H1 (cell line): ENCODE results near the gene UBIAD1. TPM values are rescaled to one million over a fixed set of nuclear protein-coding genes. Genes with fewer than 3 reads are reported as not detected.

Experiments used
- CTCF ChIA-PET: fragments of 300-600 bp; sonication (Branson Sonifier 250); formaldehyde crosslinking; loops from one replicate; lab custom pipeline; 2021; ENCODE audit not compliant: partially characterized antibody; lab: Charles Lee
- POLR2A ChIA-PET: fragments of 300-600 bp; sonication (Branson Sonifier 250); formaldehyde crosslinking; loops from one replicate; lab custom pipeline; 2021; ENCODE audit warnings: inconsistent platforms; ENCODE audit not compliant: partially characterized antibody; lab: Charles Lee
- DNase-seq, 2 experiments: peaks; one replicate each; pipeline versions ENCODE4 v3.0.0 to v3.0.0-alpha.2; 2010 to 2022; ENCODE audit warnings: low spot score in 2 of 2, low read depth in 1 of 2, mixed read lengths in 1 of 2
- FAIRE-seq: peaks from 2 replicates; lab custom pipeline; 2011; peaks lifted over from hg19 to GRCh38; lab: Jason Lieb, UNC
- H2AFZ ChIP-seq: 2 replicates; pipeline ENCODE4 v1.8.1; 2012; ENCODE audit warnings: low read length, inconsistent platforms
- H2AK5ac ChIP-seq: 2 replicates; pipeline ENCODE4 v1.6.1; 2013; ENCODE audit warnings: low read depth, low read length
- H2BK120ac ChIP-seq: replicated peaks from 2 replicates; pipeline ENCODE3; 2013; ENCODE audit warnings: low read depth, low read length, inconsistent platforms
- H2BK12ac ChIP-seq: 2 replicates; pipeline ENCODE4 v1.6.1; 2013; ENCODE audit warnings: low read depth, low read length
- H2BK15ac ChIP-seq: 2 replicates; pipeline ENCODE4 v1.6.1; 2013; ENCODE audit warnings: low read length
- H2BK20ac ChIP-seq: 2 replicates; pipeline ENCODE4 v1.6.1; 2013; ENCODE audit warnings: low read length
- H2BK5ac ChIP-seq: 2 replicates; pipeline ENCODE4 v1.6.1; 2013; ENCODE audit warnings: low read depth, low read length
- H3K14ac ChIP-seq: 2 replicates; pipeline ENCODE4 v1.6.1; 2013; ENCODE audit warnings: inconsistent platforms; ENCODE audit not compliant: insufficient read length
- H3K18ac ChIP-seq: 2 replicates; pipeline ENCODE4 v1.6.1; 2013; ENCODE audit warnings: low read length; ENCODE audit errors: extremely low read depth
- H3K23ac ChIP-seq: 2 replicates; pipeline ENCODE4 v1.6.1; 2013; ENCODE audit warnings: inconsistent platforms; ENCODE audit not compliant: insufficient read length
- H3K23me2 ChIP-seq: 2 replicates; pipeline ENCODE4 v1.6.1; 2013; ENCODE audit warnings: low read depth, low read length
- H3K27ac ChIP-seq: 2 replicates; pipeline ENCODE4 v1.6.1; 2011; ENCODE audit warnings: low read depth, low read length, inconsistent platforms
- H3K27me3 ChIP-seq, 4 experiments: replicated peaks in 1 of 4; 1 replicate in 1 of 4; 2 replicates in 3 of 4; pipeline versions ENCODE4 v1.6.1 to v1.8.1; 2011 to 2013; ENCODE audit warnings: low read length in 3 of 4, mild to moderate bottlenecking in 3 of 4, inconsistent platforms in 2 of 4, mixed read lengths in 2 of 4, moderate library complexity in 1 of 4; ENCODE audit not compliant: control insufficient read depth in 3 of 4, insufficient read depth in 3 of 4; ENCODE audit errors: extremely low read depth in 1 of 4
- H3K36me3 ChIP-seq, 4 experiments: 2 replicates each; pipeline versions ENCODE4 v1.6.1 to v1.8.1; 2011 to 2013; ENCODE audit warnings: mild to moderate bottlenecking in 4 of 4, low read length in 3 of 4, moderate library complexity in 2 of 4, control low read depth in 1 of 4, inconsistent platforms in 1 of 4; ENCODE audit not compliant: insufficient read depth in 4 of 4, control insufficient read depth in 2 of 4
- H3K4ac ChIP-seq: replicated peaks from 2 replicates; pipeline ENCODE3; 2013; ENCODE audit warnings: low read length, low read depth, mixed read lengths, inconsistent platforms; ENCODE audit not compliant: insufficient read length
- H3K4me1 ChIP-seq, 4 experiments: replicated peaks in 1 of 4; 1 replicate in 1 of 4; 2 replicates in 3 of 4; pipeline versions ENCODE4 v1.6.1 to v1.8.1; 2011 to 2013; ENCODE audit warnings: low read length in 3 of 4, inconsistent platforms in 2 of 4, mixed read lengths in 1 of 4; ENCODE audit not compliant: insufficient read depth in 4 of 4, control insufficient read depth in 3 of 4
- H3K4me2 ChIP-seq, 2 experiments: 2 replicates each; pipeline versions ENCODE4 v1.6.1 to v1.8.1; 2011 to 2013; ENCODE audit warnings: low read depth in 2 of 2, low read length in 2 of 2, control low read depth in 1 of 2, inconsistent platforms in 1 of 2, mild to moderate bottlenecking in 1 of 2; ENCODE audit not compliant: insufficient read depth in 1 of 2
- H3K4me3 ChIP-seq, 4 experiments: fragments of 200-600, 300-600 bp in 1 of 4; sonication (generic), shearing (Covaris generic), sonication (Bioruptor Twin) in 1 of 4; 2 replicates each; pipeline versions ENCODE4 v1.5.1 to v1.8.1; 2011 to 2016; ENCODE audit warnings: low read length in 4 of 4, low read depth in 3 of 4, control low read depth in 2 of 4, inconsistent platforms in 2 of 4, mild to moderate bottlenecking in 2 of 4, mixed read lengths in 1 of 4, moderate library complexity in 1 of 4; ENCODE audit not compliant: insufficient read depth in 2 of 4; ENCODE audit errors: extremely low read depth in 1 of 4
- H3K56ac ChIP-seq: replicated peaks from 2 replicates; pipeline ENCODE3; 2013; ENCODE audit warnings: low read depth, mild to moderate bottlenecking, mixed read lengths, low read length, inconsistent platforms; ENCODE audit not compliant: insufficient read length
- H3K79me1 ChIP-seq: 2 replicates; pipeline ENCODE4 v1.6.1; 2013; ENCODE audit warnings: low read depth, low read length, control low read depth
- H3K79me2 ChIP-seq, 2 experiments: 2 replicates each; pipeline versions ENCODE4 v1.6.1 to v1.8.1; 2012 to 2013; ENCODE audit warnings: low read length in 2 of 2, mild to moderate bottlenecking in 2 of 2, inconsistent platforms in 1 of 2; ENCODE audit not compliant: insufficient read depth in 2 of 2, control insufficient read depth in 1 of 2
- H3K9ac ChIP-seq, 4 experiments: replicated peaks in 1 of 4; 1 replicate in 1 of 4; 2 replicates in 3 of 4; pipeline versions ENCODE4 v1.6.1 to v1.8.1; 2011 to 2013; ENCODE audit warnings: low read depth in 3 of 4, low read length in 3 of 4, control low read depth in 2 of 4, mild to moderate bottlenecking in 2 of 4, moderate library complexity in 2 of 4, inconsistent platforms in 1 of 4; ENCODE audit errors: extremely low read depth in 1 of 4
- H3K9me3 ChIP-seq, 2 experiments: 2 replicates each; pipeline versions ENCODE4 v1.6.1 to v1.8.1; 2012 to 2013; ENCODE audit warnings: mild to moderate bottlenecking in 2 of 2, moderate library complexity in 2 of 2, control low read depth in 1 of 2, inconsistent platforms in 1 of 2, low read depth in 1 of 2, low read length in 1 of 2, mixed read lengths in 1 of 2; ENCODE audit not compliant: insufficient read depth in 2 of 2
- H4K20me1 ChIP-seq, 2 experiments: replicated peaks in 1 of 2; 2 replicates each; pipeline versions ENCODE3 to v1.8.1; 2011 to 2013; ENCODE audit warnings: inconsistent platforms in 2 of 2, low read length in 2 of 2, mild to moderate bottlenecking in 1 of 2; ENCODE audit not compliant: insufficient read depth in 2 of 2, control insufficient read depth in 1 of 2
- H4K5ac ChIP-seq: 2 replicates; pipeline ENCODE4 v1.6.1; 2013; ENCODE audit warnings: low read length, low read depth, mixed read lengths, inconsistent platforms; ENCODE audit not compliant: insufficient read length
- H4K8ac ChIP-seq: 2 replicates; pipeline ENCODE4 v1.8.0; 2013; ENCODE audit warnings: mild to moderate bottlenecking, moderate library complexity, low read length, inconsistent platforms; ENCODE audit not compliant: insufficient read depth; ENCODE audit errors: extremely low read depth
- H4K91ac ChIP-seq: replicated peaks from 2 replicates; pipeline ENCODE3; 2013; ENCODE audit warnings: low read length, mixed read lengths, inconsistent platforms; ENCODE audit not compliant: insufficient read length
- CBX5 ChIP-seq: fragments of 300-800, 300-1000 bp; sonication (generic); IDR thresholded peaks from 2 replicates; pipeline ENCODE4 v1.7.1; 2016; ENCODE audit warnings: antibody characterized with exemption, low read length, low read depth
- CTBP2 ChIP-seq: IDR thresholded peaks from 2 replicates; pipeline ENCODE4 v1.7.0; 2011; ENCODE audit warnings: borderline replicate concordance, mild to moderate bottlenecking, moderate library complexity, mixed read lengths, low read length; ENCODE audit not compliant: insufficient read depth, insufficient read length
- EGR1 ChIP-seq: IDR thresholded peaks from 2 replicates; pipeline ENCODE4 v1.6.1; 2011; ENCODE audit warnings: low read depth, low read length, borderline replicate concordance
- HDAC6 ChIP-seq: IDR thresholded peaks from one replicate; pipeline ENCODE4 v1.7.1; 2012; ENCODE audit warnings: low read depth, mild to moderate bottlenecking, inconsistent platforms, low read length, moderate library complexity
- MAFK ChIP-seq: IDR thresholded peaks from 2 replicates; pipeline ENCODE4 v1.6.1; 2012; ENCODE audit warnings: low read depth, mild to moderate bottlenecking, improper control_type of control experiment, low read length
- PHF8 ChIP-seq: fragments of 200-600 bp; sonication (generic); conservative IDR thresholded peaks from 2 replicates; pipeline ENCODE4 v1.7.1; 2012; ENCODE audit warnings: low read depth, mild to moderate bottlenecking, inconsistent platforms, low read length, moderate library complexity
- RFX5 ChIP-seq: IDR thresholded peaks from 2 replicates; pipeline ENCODE4 v1.6.1; 2011; ENCODE audit warnings: low read depth, low read length, improper control_type of control experiment, borderline replicate concordance
- RNF2 ChIP-seq: fragments of 200-900, 300-1000 bp; sonication (generic); IDR thresholded peaks from 2 replicates; pipeline ENCODE4 v1.7.1; 2016; ENCODE audit warnings: borderline replicate concordance, low read depth, mild to moderate bottlenecking, antibody characterized with exemption, low read length; ENCODE audit not compliant: poor library complexity, severe bottlenecking; ENCODE audit errors: missing control alignments
- RXRA ChIP-seq: IDR thresholded peaks from 2 replicates; pipeline ENCODE4 v1.6.1; 2011; ENCODE audit warnings: low read depth, mild to moderate bottlenecking, low read length, moderate library complexity; ENCODE audit not compliant: insufficient read depth
- SIRT6 ChIP-seq: IDR thresholded peaks from one replicate; pipeline ENCODE4 v1.7.1; 2012; ENCODE audit warnings: low read length, inconsistent platforms
- TAF7 ChIP-seq: optimal IDR thresholded peaks from 2 replicates; pipeline ENCODE3; 2011; ENCODE audit warnings: low read depth, mild to moderate bottlenecking, inconsistent platforms, low read length, moderate library complexity, borderline replicate concordance
- TCF12 ChIP-seq: IDR thresholded peaks from 2 replicates; pipeline ENCODE4 v1.6.1; 2011; ENCODE audit warnings: low read depth, mild to moderate bottlenecking, low read length
- TEAD4 ChIP-seq: IDR thresholded peaks from 2 replicates; pipeline ENCODE4 v1.6.1; 2012; ENCODE audit warnings: low read depth, low read length, inconsistent platforms, mixed read lengths
- WGBS, 2 experiments: shearing (Covaris generic) in 1 of 2; methylation state at CpG; one replicate each; pipeline versions ENCODE4 v1.1.6 to v1.1.7; 2013 to 2015; ENCODE audit warnings: low lambda C conversion rate in 2 of 2, mixed read lengths in 2 of 2, inconsistent platforms in 1 of 2, low coverage in 1 of 2, missing lambda C conversion rate in 1 of 2; ENCODE audit not compliant: insufficient replicate concordance in 2 of 2, insufficient coverage in 1 of 2, insufficient read length in 1 of 2; ENCODE audit errors: extremely low coverage in 1 of 2, missing lambda C conversion rate in 1 of 2; 5-methylcytosine and 5-hydroxymethylcytosine counted together
- polyA plus RNA-seq, 7 experiments: library from polyadenylated mRNA; depleted of rRNA in 3 of 7; stranded (reverse) in 5 of 7; unstranded in 2 of 7; fragments of >200 nt in 5 of 7; fragments of 200-250 nt in 2 of 7; gene quantifications; 1 replicate in 5 of 7; 2 replicates in 1 of 7; 4 replicates in 1 of 7; pipeline versions ENCODE4 v1.2.1 to v1.2.3, GENCODE V29; 2011 to 2013; ENCODE audit warnings: missing spikeins in 2 of 7, mixed read lengths in 2 of 7
- total RNA-seq: library from RNA; stranded (reverse); fragmentation: NEBNext Ultra II Directional; extraction: Animal tissue kit (Norgen Biotek cat#: 25700); gene quantifications from 2 replicates; pipeline ENCODE4 v1.2.1, GENCODE V29; 2021

Gene UBIAD1
- total and polyA plus RNA-seq, 2 of the 8 experiments (the other 6 are each of a cell fraction or from before 2014, with no cell fraction given), result 23.4 to 26.6 TPM

DNA sequence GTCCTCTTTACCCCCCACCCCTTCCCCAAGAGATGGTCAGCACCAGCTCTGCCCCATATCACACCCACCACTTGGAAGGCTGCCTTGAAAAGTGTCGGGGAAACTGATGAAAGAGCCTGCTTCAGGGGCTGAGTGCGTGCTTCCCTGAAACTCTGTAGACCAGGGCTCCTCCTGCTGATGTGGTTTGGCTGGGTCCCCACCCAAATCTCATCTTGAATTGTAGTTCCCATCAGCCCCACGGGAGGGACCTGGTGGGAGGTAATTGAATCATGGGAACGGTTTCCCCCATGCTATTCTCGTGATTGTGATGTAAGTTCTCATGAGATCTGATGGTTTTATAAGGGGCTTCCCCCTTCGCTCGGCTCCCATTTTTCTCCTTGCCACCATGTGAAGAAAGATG lies 36.4 kb downstream of the UBIAD1 start:
- Histone ChIP-seq H3K56ac (no peak overlapping the region), H3K4me2 (no peak overlapping the region), H3K9me3 (peaks cover 0 to 5% of the 10 kb centered on the region in 2 experiments; a peak in 1 of 4 replicates), H4K20me1 (no peaks in the 10 kb centered on the region), H2BK20ac (no peak overlapping the region), H3K27ac (no peak overlapping the region), H2BK120ac (no peak overlapping the region), H3K27me3 (no peaks in the 10 kb centered on the region), H3K79me2 (no peaks in the 10 kb centered on the region), H4K91ac (no peak overlapping the region), H3K18ac (no peak overlapping the region), H3K4me3 (no peak overlapping the region), H3K79me1 (no peaks in the 10 kb centered on the region), H3K14ac (no peak overlapping the region), H3K23me2 (no peaks in the 10 kb centered on the region), H2BK15ac (no peak overlapping the region), H3K36me3 (no peaks in the 10 kb centered on the region), H4K5ac (no peak overlapping the region), H2BK12ac (no peak overlapping the region), H2AK5ac (no peak overlapping the region), H4K8ac (no peak overlapping the region), H3K9ac (no peak overlapping the region), H3K4me1 (peaks cover 0 to 10% (median 5%) of the 10 kb centered on the region in 4 experiments; a peak in 6 of 7 replicates), H3K23ac (no peak overlapping the region), H2AFZ (no peak overlapping the region), H3K4ac (no peak overlapping the region), H2BK5ac (no peak overlapping the region)
- POLR2A ChIA-PET, result no interaction called here
- no peak for DNase-seq
- TF ChIP-seq CTBP2 (no peak), TEAD4 (no peak), MAFK (no peak), CBX5 (no peak), RXRA (no peak), PHF8 (no peak), RNF2 (no peak), RFX5 (no peak), HDAC6 (no peak), EGR1 (no peak), TCF12 (no peak), SIRT6 (no peak), TAF7 (no peak)
- no peak for FAIRE-seq
- CTCF ChIA-PET, result interaction anchor here (0.5 to 2.2 kb wide), 3 partner anchors 18 to 333 kb away, joined by 3 to 6 read pairs (median 3); no protein-coding TSS in a partner anchor
- 95% methylated on average over 7 of the region's 7 CpGs; no CpG with 5 or more reads in 1 of the 2 experiments for WGBS, 2 experiments
